Panc1 (cell line): ENCODE data around the gene PCDHB9.
"Not testable (repeated sequence)": the region's sequence is repeated elsewhere in the genome, so short reads cannot be mapped to it uniquely, and the experiment has no call there.

Experiments
- POLR2AphosphoS5 ChIP-seq: IDR thresholded peaks from 2 replicates; pipeline ENCODE4 v1.6.1; 2012; ENCODE audit warnings: mild to moderate bottlenecking, low read depth, low read length, moderate library complexity
- REST ChIP-seq, 2 experiments: IDR thresholded peaks; 2 replicates each; pipeline ENCODE4 v1.6.1; 2011 to 2012; ENCODE audit warnings: low read depth in 2 of 2, control low read depth in 1 of 2, low read length in 1 of 2, mild to moderate bottlenecking in 1 of 2, moderate library complexity in 1 of 2; ENCODE audit not compliant: insufficient read depth in 1 of 2
- SIN3A ChIP-seq: IDR thresholded peaks from 2 replicates; pipeline ENCODE4 v1.6.1; 2012; ENCODE audit warnings: low read depth, mild to moderate bottlenecking, low read length, moderate library complexity, borderline replicate concordance; ENCODE audit not compliant: insufficient read depth
- TCF7L2 ChIP-seq: IDR thresholded peaks from 2 replicates; pipeline ENCODE4 v1.6.1; 2011; ENCODE audit warnings: mild to moderate bottlenecking, low read depth, low read length, inconsistent platforms
- TF ChIP-seq, protein P1 (sequence below): fragments of 450-650 bp; IDR thresholded peaks from 2 replicates; pipeline ENCODE4 v1.5.1; 2017; ENCODE audit warnings: mild to moderate bottlenecking

GRCh38 chr5:141177577-141178191 is 9.3 kb upstream of the PCDHB9 start, which contains the start of gene PCDHB8:
- TF ChIP-seq, protein P1, sequence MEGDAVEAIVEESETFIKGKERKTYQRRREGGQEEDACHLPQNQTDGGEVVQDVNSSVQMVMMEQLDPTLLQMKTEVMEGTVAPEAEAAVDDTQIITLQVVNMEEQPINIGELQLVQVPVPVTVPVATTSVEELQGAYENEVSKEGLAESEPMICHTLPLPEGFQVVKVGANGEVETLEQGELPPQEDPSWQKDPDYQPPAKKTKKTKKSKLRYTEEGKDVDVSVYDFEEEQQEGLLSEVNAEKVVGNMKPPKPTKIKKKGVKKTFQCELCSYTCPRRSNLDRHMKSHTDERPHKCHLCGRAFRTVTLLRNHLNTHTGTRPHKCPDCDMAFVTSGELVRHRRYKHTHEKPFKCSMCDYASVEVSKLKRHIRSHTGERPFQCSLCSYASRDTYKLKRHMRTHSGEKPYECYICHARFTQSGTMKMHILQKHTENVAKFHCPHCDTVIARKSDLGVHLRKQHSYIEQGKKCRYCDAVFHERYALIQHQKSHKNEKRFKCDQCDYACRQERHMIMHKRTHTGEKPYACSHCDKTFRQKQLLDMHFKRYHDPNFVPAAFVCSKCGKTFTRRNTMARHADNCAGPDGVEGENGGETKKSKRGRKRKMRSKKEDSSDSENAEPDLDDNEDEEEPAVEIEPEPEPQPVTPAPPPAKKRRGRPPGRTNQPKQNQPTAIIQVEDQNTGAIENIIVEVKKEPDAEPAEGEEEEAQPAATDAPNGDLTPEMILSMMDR: peak; percentile 94
- TF ChIP-seq POLR2AphosphoS5; REST (IDR thresholded peaks at IDR 0.05; ENCODE audit: insufficient read depth in 1 of 2, low read depth in 2 of 2, low read length in 1 of 2); SIN3A; TCF7L2: not testable (repeated sequence)
